Measurements from ENCODE around the gene OFD1. TPM values are rescaled to one million over a fixed set of nuclear protein-coding genes. Genes with fewer than 3 reads are reported as not detected.

The OFD1 gene
- total RNA-seq, 1 experiment from 2014 or later = 14.4 TPM

GRCh38 chrX:13805241-13805640, 70.7 kb downstream of the OFD1 start:
- no peak for DNase-seq
- ChIA-PET POLR2A (ENCODE audit: unreplicated experiment) (no interaction called here), CTCF (no interaction called here)
- no peak overlapping the region for H3K4me2 ChIP-seq (ENCODE audit: low read length)
- no peaks in the 10 kb centered on the region for H3K9me3 ChIP-seq (ENCODE audit: low read length)
- H4K20me1 ChIP-seq (ENCODE audit: low read length) = no peaks in the 10 kb centered on the region
- no peaks in the 10 kb centered on the region for H3K4me1 ChIP-seq (ENCODE audit: insufficient read depth, low read length)
- no TSS peak for BruUV-seq (replicated peaks)
- H3K36me3 ChIP-seq (ENCODE audit: low read depth, low read length) = no peaks in the 10 kb centered on the region
- no peak overlapping the region for H3K4me3 ChIP-seq (ENCODE audit: low read length)
- H3K79me2 ChIP-seq (ENCODE audit: low read length) = no peaks in the 10 kb centered on the region
- no peak for ATAC-seq
- no peak overlapping the region for H3K27ac ChIP-seq (ENCODE audit: low read length)
- H3F3A ChIP-seq (ENCODE audit: low read length, unreplicated experiment) = no peaks in the 10 kb centered on the region
- no peak for TF ChIP-seq EZH2phosphoT487 (IDR thresholded peaks at IDR 0.05; ENCODE audit: borderline replicate concordance, low read length)
- no peak for TF ChIP-seq CTCF (conservative IDR thresholded peaks at IDR 0.05; ENCODE audit: low read depth, low read length)
- no peak for TF ChIP-seq EZH2 (IDR thresholded peaks at IDR 0.05; ENCODE audit: low read length, unreplicated experiment)
- no peak overlapping the region for H2AFZ ChIP-seq (ENCODE audit: low read length)
- H3K27me3 ChIP-seq (ENCODE audit: low read length) = peaks cover 21% of the 10 kb centered on the region; the same call in 1 of the 2 replicates
- H3K9me2 ChIP-seq (replicated peaks; ENCODE audit: low read length) = no peaks in the 10 kb centered on the region
- intact Hi-C loops (cut with micrococcal nuclease) = no loop called here
- no peak overlapping the region for H3K9ac ChIP-seq (ENCODE audit: low read length)

DNA sequence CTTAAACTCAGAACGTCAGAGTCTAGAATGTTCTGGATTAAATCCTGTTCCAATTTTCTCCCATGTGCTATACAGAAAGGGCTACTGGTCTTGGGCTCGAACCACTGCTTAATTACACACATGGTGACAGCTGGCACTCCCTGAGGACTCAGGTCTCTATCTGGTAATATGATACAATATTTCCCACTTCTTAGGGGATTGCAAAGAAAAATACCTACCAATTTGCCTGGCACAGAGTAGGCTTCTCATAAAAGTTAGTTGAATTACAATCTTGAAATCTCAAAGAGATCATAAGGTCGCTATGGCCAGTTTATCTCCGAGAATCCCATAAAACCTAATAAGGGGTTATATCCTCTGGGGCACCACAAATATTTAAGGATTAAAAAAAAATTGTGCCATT, 73.7 kb downstream of the OFD1 start:
- no peaks in the 10 kb centered on the region for H3K9me3 ChIP-seq (ENCODE audit: low read length)
- no peak for TF ChIP-seq EZH2 (IDR thresholded peaks at IDR 0.05; ENCODE audit: low read length, unreplicated experiment)
- TF ChIP-seq EZH2phosphoT487 (IDR thresholded peaks at IDR 0.05; ENCODE audit: borderline replicate concordance, low read length) = no peak
- TF ChIP-seq CTCF (conservative IDR thresholded peaks at IDR 0.05; ENCODE audit: low read depth, low read length) = no peak
- no peaks in the 10 kb centered on the region for H3K36me3 ChIP-seq (ENCODE audit: low read depth, low read length)
- DNase-seq (no peak), ATAC-seq (no peak)
- intact Hi-C loops (cut with micrococcal nuclease) = no loop called here
- no peaks in the 10 kb centered on the region for H3K9me2 ChIP-seq (replicated peaks; ENCODE audit: low read length)
- H3K4me2 ChIP-seq (ENCODE audit: low read length) = no peak overlapping the region
- no peaks in the 10 kb centered on the region for H4K20me1 ChIP-seq (ENCODE audit: low read length)
- peaks cover 34% of the 10 kb centered on the region for H3K27me3 ChIP-seq (ENCODE audit: low read length)
- POLR2A ChIA-PET (ENCODE audit: unreplicated experiment) = no interaction called here
- H3K9ac ChIP-seq (ENCODE audit: low read length) = no peak overlapping the region
- H3K79me2 ChIP-seq (ENCODE audit: low read length) = no peaks in the 10 kb centered on the region
- H3K27ac ChIP-seq (ENCODE audit: low read length) = no peak overlapping the region
- CTCF ChIA-PET = no interaction called here
- no peaks in the 10 kb centered on the region for H3K4me1 ChIP-seq (ENCODE audit: insufficient read depth, low read length)
- no TSS peak for BruUV-seq (replicated peaks)
- H3F3A ChIP-seq (ENCODE audit: low read length, unreplicated experiment) = no peaks in the 10 kb centered on the region
- no peak overlapping the region for H2AFZ ChIP-seq (ENCODE audit: low read length)
- H3K4me3 ChIP-seq (ENCODE audit: low read length) = no peak overlapping the region

DNA sequence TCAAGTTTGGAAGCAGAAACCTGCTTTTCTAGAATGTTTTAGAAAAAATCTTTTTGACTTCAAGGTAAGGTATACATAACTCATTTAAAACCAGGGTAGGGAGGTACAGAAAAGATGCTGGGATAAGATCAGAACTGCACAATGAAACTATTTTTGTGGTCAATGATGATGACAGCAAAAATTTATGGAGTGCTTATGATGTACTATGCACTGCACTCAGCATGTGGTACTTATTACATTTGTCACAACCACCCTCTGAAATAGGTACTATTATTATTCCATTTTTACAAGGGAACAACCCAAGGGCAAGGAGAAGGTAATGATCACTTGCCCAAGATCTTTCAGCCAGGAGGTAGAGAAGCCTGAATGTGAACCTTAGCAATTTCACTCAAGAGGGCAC, 74.3 kb downstream of the OFD1 start:
- POLR2A ChIA-PET (ENCODE audit: unreplicated experiment) = no interaction called here
- no peaks in the 10 kb centered on the region for H3F3A ChIP-seq (ENCODE audit: low read length, unreplicated experiment)
- no peak overlapping the region for H3K4me2 ChIP-seq (ENCODE audit: low read length)
- H3K9ac ChIP-seq (ENCODE audit: low read length) = no peak overlapping the region
- H3K9me3 ChIP-seq (ENCODE audit: low read length) = no peaks in the 10 kb centered on the region
- H4K20me1 ChIP-seq (ENCODE audit: low read length) = no peaks in the 10 kb centered on the region
- H2AFZ ChIP-seq (ENCODE audit: low read length) = no peak overlapping the region
- H3K4me3 ChIP-seq (ENCODE audit: low read length) = no peak overlapping the region
- ATAC-seq = no peak
- no peaks in the 10 kb centered on the region for H3K36me3 ChIP-seq (ENCODE audit: low read depth, low read length)
- H3K27me3 ChIP-seq (ENCODE audit: low read length) = peaks cover 40% of the 10 kb centered on the region
- H3K4me1 ChIP-seq (ENCODE audit: insufficient read depth, low read length) = no peaks in the 10 kb centered on the region
- H3K27ac ChIP-seq (ENCODE audit: low read length) = no peak overlapping the region
- CTCF ChIA-PET = no interaction called here
- intact Hi-C loops (cut with micrococcal nuclease) = no loop called here
- DNase-seq = no peak
- no peaks in the 10 kb centered on the region for H3K79me2 ChIP-seq (ENCODE audit: low read length)
- H3K9me2 ChIP-seq (replicated peaks; ENCODE audit: low read length) = no peaks in the 10 kb centered on the region
- TF ChIP-seq EZH2phosphoT487 (IDR thresholded peaks at IDR 0.05; ENCODE audit: borderline replicate concordance, low read length) (no peak), EZH2 (IDR thresholded peaks at IDR 0.05; ENCODE audit: low read length, unreplicated experiment) (no peak), CTCF (conservative IDR thresholded peaks at IDR 0.05; ENCODE audit: low read depth, low read length) (no peak)
- no TSS peak for BruUV-seq (replicated peaks)

Data from PC-3 (cell line).